Left ventricle myocardium inferior (tissue), 1 donor: ENCODE results near the gene POC1B. TPM values are rescaled to one million over a fixed set of nuclear protein-coding genes. Genes with fewer than 3 reads are reported as not detected.
A peak's percentile ranks its signal among the peaks of the same experiment; 100 is the strongest.
"Not testable (repeated sequence)": the region's sequence is repeated elsewhere in the genome, so short reads cannot be mapped to it uniquely, and the experiment has no call there.

ENCODE experiments used
- DNase-seq: peaks from one replicate; pipeline ENCODE4 v3.0.0-alpha.2; 2020
- H3K27ac ChIP-seq: fragments of 200-600 bp; replicated peaks from 2 replicates; pipeline ENCODE4 v1.8.0; 2021
- H3K27me3 ChIP-seq: fragments of 200-600 bp; 2 replicates; pipeline ENCODE4 v1.8.0; 2021; ENCODE audit warnings: low read depth
- H3K36me3 ChIP-seq: fragments of 200-600 bp; 2 replicates; pipeline ENCODE4 v1.8.0; 2021
- H3K4me1 ChIP-seq: fragments of 200-600 bp; 2 replicates; pipeline ENCODE4 v1.8.0; 2021
- H3K4me3 ChIP-seq: fragments of 200-600 bp; 2 replicates; pipeline ENCODE4 v1.8.0; 2021; ENCODE audit warnings: mild to moderate bottlenecking, moderate library complexity
- H3K9me3 ChIP-seq: fragments of 200-600 bp; replicated peaks from 2 replicates; pipeline ENCODE4 v1.8.0; 2021
- CTCF ChIP-seq: fragments of 200-600 bp; IDR thresholded peaks from 2 replicates; pipeline ENCODE4 v1.8.0; 2021; ENCODE audit warnings: antibody characterized with exemption, mild to moderate bottlenecking, borderline replicate concordance
- intact Hi-C: fragments of 100-400 bp; cut with micrococcal nuclease; formaldehyde crosslinking; loops from one replicate; pipeline ENCODE4 v1.11.0; 2022
- total RNA-seq: library from RNA; stranded (reverse); fragmentation: NEBNext Ultra II Directional; extraction: Animal tissue kit (Norgen Biotek cat#: 25700); gene quantifications from one replicate; pipeline ENCODE4 v1.2.1, GENCODE V29; 2021
- donor health status: DM: no; HTN: yes; CAD: no; lungs with severe emphysema.

POC1B gene
- total RNA-seq, 1 donor from 2014 or later = 8.6 TPM

GRCh38 chr12:89461190-89461589, 64.7 kb downstream of the POC1B start:
- peak overlapping the region; percentile 65 for H3K27ac ChIP-seq
- peak overlapping the region; percentile 40 for H3K4me3 ChIP-seq
- no peaks in the 10 kb centered on the region for H3K36me3 ChIP-seq
- no peaks in the 10 kb centered on the region for H3K9me3 ChIP-seq
- no peak for TF ChIP-seq CTCF
- H3K4me1 ChIP-seq = peaks cover 15% of the 10 kb centered on the region
- no peak for DNase-seq
- intact Hi-C loops = loop anchor here (2.0 kb wide), 2 partner anchors 410 to 442 kb away; no protein-coding TSS in a partner anchor
- no peaks in the 10 kb centered on the region for H3K27me3 ChIP-seq

DNA sequence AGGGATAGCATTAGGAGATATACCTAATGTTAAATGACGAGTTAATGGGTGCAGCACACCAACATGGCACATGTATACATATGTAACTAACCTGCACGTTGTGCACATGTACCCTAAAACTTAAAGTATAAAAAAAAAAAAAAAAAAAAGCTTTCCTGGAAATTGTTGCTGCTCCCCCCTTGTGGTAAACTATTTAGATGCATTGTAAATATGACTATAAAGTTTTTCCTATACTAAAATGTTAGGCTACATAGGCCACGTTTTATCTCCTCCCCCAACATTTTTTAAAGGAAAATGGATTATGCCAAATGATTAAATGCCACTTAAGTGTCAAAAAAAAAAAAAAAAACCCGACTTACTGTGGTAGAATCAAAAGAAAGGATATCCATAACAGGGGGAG, 66.6 kb downstream of the POC1B start:
- not testable (repeated sequence) for H3K27ac ChIP-seq, H3K27me3 ChIP-seq, H3K36me3 ChIP-seq, DNase-seq, H3K9me3 ChIP-seq, H3K4me3 ChIP-seq
- H3K4me1 ChIP-seq = peaks cover 20% of the 10 kb centered on the region
- peak; percentile 33 for TF ChIP-seq CTCF
- intact Hi-C loops = loop anchor here (10.0 kb wide), 1 partner anchor 104 kb away; the partner anchor contains the start of gene DUSP6

GRCh38 chr12:89456565-89456964, 69.3 kb downstream of the POC1B start:
- intact Hi-C loops = loop anchor here (10.0 kb wide), 1 partner anchor 102 kb away; the partner anchor contains the start of gene DUSP6
- Histone ChIP-seq H3K9me3 (no peaks in the 10 kb centered on the region), H3K4me1 (peaks cover 41% of the 10 kb centered on the region), H3K27me3 (no peaks in the 10 kb centered on the region), H3K27ac (no peak overlapping the region), H3K4me3 (no peak overlapping the region), H3K36me3 (no peaks in the 10 kb centered on the region)
- DNase-seq = no peak
- TF ChIP-seq CTCF = no peak

- intact Hi-C loops = loop anchor here (10.0 kb wide), 1 partner anchor 99 kb away; the partner anchor contains the start of gene DUSP6
Observed at GRCh38 chr12:89454080-89454848, 71.6 kb downstream of the POC1B start.

More at GRCh38 chr12:89454080-89454848, 71.6 kb downstream of the POC1B start:
- Histone ChIP-seq H3K36me3 (no peaks in the 10 kb centered on the region), H3K27ac (peak overlapping the region; percentile 81), H3K4me1 (peaks cover 43% of the 10 kb centered on the region), H3K27me3 (no peaks in the 10 kb centered on the region), H3K9me3 (no peaks in the 10 kb centered on the region), H3K4me3 (peak overlapping the region; percentile 7)
- no peak for TF ChIP-seq CTCF
- no peak for DNase-seq
